HG03139 (cell line): ENCODE measurements around the gene KRTAP3-3.

ENCODE experiments used
- ATAC-seq: cut with Tn5 transposase; IDR thresholded peaks from one replicate; pipeline ENCODE4 v1.9.1; 2021; ENCODE audit not compliant: unreplicated experiment

KRTAP3-3 gene

DNA sequence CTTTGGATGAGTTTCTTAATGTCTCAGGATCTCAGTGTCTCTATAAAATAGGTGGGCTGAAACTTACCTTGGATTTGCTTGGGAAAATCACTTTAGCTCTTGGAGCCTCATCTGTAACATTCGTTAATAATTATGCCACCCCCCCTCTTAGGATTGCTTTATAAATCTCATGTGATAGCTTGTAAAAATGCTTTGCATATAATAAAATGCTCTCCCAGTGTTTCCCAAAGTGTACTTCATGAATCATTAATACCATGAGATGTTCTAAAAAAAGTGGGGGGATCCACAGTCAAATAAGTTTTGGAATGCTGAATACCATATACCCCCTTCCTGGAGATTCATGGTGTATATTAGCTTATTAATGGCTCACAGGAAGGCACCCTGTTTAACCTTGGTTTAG lies 32.4 kb downstream of the KRTAP3-3 start:
- no peak for ATAC-seq

DNA sequence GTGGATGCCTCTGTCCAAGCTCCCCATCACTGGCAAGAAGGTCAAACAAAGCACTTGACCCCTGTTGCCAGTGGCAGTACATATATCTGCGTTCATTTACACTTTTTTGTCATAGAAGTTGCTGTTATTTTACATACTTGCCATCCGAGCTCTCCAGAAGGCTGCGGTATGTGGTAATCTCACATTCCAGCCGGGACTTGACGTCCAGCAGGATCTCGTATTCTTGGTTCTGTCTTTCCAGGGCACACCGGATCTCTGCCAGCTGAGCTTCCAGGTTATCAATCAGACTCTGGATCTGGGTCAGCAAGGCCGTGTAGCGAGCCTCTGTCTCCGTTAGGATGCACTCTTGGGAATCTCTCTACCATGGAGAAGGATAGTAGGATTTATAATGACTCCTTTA lies 33.8 kb downstream of the KRTAP3-3 start:
- no peak for ATAC-seq

DNA sequence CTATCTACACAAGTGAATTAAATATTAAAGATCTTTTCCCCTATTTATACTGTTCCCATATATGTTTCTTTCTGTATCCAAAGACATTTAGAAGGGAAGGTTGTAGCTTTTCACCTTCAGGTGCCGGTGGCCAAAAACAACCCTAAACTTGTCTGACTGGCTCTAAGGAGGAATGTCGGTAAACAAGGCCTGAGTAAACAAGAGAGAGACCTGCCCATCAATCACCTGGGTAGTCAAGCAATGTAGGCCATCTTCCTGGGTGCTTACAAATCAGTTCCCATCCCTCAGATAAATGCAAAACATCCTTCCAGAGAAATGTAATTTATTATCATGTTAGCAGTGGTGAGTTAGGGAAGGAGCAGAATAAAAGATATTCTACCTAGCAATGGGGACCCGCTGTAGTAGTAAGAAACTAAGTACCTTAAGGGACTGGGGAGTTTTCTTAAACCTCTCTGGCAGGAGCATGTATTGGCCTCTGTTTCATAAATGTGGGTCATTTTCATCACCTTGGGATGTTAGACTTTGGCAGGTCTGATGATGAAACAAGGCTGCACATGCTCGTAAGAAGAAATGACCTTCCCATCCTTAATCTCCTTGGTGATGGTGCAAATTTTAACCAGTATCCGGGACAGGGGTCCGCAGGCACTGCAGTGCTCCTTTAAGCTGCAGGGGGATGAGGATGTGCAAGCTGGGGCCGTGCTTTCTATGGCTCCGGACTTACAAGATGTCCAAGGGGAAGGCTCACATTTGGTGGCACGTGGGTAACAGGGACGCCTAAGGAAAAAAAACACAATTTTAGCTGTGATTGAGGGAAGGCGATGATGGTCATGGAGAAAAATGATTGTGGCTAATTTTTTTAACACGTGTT lies 35.6 kb downstream of the KRTAP3-3 start:
- ATAC-seq = no peak

DNA sequence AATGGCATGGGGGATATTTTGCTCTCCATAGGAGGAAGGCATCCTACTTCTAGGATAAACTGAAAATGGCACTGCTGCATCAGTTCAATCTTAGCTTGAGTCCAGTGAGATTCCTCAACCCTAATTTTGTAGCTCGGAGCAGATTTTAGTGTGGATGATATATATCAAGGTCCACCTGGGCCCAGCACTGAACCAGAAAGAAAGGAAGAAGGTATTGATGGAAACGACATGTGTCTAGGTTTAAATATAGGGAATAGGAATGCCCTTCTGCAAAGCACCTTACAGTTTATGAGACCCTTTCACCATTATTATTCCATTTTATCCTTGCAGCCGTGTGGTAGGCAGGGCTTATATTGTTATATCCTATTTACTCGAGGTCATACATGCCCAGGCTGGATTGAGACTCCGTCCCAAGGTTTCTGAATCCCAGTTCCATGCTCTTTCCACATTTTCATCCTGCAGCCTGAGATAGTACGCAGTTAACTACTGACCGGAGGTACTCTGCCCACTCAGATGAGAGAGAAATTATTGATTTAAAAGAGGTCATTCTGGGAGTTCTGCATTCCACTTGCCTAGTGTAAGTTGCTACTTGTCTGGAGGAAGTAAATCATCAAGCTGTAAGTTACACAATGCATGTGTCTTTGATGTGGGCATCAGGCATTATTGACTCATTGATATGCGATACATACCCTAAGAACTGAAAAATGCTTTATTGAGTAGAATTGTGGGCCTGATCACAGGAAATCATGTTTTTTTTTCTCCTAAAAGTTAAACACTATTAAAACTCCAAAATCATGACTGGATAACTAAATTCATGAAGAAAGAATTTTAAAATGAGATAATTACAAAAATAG lies 37.3 kb downstream of the KRTAP3-3 start:
- no peak for ATAC-seq

DNA sequence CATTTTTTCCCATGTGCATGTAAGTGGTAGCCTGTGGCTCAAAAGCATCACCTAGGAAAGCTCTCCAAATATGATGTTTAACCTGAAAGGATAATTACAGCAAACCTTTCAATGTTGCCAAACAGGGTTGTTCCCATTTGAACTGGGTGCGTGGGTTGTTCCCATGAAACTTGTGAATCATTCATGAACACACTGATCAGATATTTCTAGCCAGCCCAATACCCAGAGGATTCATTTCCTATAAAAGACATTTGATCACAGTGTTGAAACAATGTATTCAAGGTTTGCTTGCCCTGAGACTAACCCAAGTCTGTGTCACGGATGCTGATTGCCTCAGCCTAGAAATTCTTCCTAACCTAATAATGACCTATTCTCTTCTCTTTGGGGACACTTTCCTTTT lies 40.1 kb downstream of the KRTAP3-3 start:
- ATAC-seq = no peak

DNA sequence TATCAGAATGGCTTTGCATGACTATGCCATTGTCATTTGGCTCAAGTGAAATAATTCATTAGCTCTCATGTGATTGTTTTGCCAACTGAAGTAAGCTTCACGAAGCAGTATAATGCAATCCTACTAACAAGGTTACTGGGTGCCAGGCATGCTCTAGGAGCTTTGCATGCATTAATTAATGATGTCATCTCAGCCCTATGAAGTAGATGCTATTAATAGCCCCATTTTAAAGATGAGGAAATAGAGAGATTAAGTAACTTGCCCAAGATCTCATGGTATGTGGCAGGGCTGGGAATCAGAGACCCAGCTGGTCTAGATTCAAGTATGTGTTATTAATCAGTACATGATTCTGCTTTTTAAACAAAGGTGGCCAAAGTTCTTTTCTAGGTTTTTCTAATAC lies 41.3 kb downstream of the KRTAP3-3 start:
- no peak for ATAC-seq

DNA sequence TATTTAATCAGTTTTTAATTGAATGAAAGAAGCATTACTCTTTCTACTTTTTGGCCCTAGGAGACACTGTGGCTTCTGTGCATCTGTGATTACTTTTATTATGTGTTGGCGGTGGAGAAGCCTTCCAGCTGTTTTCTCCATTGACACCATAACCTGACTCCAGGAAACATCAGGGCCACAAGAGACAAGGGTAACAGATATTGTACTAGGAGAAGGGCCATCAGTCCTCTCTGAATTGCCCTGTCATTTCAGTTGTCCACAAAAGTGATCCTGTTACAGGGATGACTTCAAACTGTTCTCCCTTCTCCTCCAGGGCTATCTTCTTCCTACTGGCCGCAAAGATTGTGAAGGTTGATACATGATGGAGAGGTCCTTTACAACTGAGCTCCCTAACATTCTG lies 41.8 kb downstream of the KRTAP3-3 start:
- ATAC-seq = no peak

DNA sequence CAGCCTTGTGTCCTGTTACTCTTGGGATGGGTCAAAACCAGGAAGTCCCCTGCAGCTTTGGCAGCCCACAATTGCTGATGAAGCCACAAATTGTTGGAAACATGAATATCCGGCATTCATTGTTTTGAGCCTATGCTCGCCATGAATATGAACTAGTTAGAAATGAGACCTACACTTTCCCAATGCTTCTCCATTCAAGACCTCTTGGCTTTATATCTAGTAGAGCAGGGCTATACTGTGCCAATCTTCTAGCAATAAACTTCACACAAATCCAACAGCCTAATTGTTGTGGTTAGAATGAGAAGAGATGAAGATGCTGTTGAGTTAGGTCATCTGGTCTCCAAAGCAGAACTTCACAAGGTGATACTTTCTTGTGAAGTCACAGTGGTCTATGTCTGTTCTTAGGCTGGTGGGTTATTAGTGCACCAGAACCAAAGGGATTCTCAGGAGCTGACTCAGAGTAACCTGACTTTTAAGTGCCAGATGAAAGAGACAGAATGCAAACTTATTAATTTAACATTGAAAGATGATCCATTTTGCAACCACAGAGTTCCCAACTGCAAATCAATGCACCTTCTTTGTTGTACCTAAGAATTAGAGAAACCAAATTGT lies 42.8 kb downstream of the KRTAP3-3 start:
- no peak for ATAC-seq

DNA sequence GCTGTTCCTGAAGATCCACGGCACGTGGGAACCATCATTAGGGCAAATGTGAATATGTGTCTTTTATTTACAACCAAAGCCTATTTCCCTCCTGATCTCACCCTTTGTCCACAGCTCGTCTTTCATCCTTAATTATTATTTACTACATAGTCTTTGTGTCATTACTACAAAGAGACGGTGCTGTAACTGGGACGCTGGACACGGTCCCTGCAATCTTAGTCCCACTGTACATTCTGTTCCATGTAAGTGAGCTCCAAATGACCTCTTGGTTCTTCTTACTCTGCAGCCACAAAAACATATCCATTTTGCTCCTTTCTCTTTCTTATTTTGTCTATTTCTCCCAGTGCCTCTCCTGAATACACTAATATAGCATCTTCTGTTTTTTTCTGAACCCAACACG lies 43.8 kb downstream of the KRTAP3-3 start:
- no peak for ATAC-seq

DNA sequence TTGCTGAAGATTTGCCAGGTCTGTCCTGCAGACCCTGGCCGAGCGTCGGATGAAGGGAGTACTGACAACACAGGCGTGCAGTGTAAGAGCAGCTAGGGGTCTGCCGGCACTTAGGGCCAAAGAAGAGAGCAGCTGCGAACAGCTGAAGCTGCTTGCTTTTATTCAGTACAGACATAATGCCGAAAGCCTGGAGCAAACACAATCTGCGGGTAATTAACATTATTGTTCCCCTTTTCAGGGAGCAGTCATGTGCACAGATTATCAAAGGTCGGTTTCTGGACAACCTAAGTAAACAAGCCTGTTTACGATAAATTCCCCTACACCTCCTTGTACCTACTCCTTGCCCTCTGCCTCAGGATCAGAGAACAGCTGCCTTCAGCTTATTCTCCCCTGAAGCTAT lies 44.5 kb downstream of the KRTAP3-3 start:
- no peak for ATAC-seq

DNA sequence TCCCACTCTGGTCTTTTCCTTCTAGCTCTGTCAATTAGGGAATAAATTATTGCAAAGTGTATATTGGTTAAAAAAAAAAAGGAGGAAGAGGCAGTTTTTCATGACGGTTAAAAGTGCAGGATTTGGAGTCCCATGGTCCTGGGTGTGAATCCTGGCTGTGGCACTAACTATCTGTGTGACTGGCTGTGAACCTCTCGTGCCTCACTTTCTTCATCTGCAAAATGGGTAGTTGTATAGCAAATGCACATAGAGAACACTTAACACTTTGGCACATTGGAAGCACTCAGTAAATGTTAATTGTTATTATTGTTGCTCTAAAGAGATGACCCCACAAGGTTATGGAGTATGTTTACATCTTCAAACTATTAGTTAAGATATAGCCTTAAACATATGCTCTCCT lies 46.0 kb downstream of the KRTAP3-3 start:
- ATAC-seq = no peak

DNA sequence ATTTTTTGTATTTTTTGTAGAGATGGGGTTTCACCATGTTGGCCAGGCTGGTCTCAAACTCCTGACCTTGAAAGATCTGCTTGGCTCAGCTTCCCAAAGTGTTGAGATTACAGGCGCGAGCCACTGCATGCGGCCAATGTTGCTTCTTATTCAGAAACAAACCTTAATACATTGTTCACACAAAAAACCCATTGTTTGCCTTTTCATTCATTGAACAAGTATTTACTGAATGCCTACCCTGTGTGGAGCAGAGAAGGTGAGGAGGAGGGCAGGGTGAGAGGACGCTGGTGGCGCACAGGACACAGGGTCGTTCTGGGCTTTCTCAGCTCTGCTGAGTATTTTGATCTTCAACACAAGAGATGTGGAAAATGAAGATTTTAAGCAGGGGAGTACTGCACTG lies 48.5 kb downstream of the KRTAP3-3 start:
- no peak for ATAC-seq

DNA sequence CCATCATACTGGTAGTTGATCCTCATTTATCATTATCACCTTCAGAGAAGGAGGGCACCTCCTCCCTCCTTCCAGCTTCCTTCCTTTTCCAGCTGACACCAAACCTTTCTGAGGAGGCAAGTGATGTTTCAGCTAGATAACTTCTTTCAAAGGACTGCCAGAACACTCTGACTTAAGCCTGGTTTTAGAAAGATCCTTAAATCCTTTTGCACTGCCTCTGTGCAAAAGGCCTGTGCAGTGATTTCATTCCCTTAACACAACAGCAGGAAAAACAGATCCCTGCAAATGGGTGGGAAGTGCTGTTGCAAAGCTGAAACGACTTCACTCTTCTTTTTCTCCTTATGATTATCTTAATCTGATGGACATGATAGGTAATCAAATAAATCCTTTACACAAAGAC lies 49.4 kb downstream of the KRTAP3-3 start:
- ATAC-seq = no peak
